ENCODE data around the gene KAT8.

The KAT8 gene

GRCh38 chr16:31108794-31109558, 8.5 kb upstream of the KAT8 start:
- DNase-seq: no peak

- DNase-seq: no peak
Measured at GRCh38 chr16:31109622-31110021, 7.8 kb upstream of the KAT8 start.

- DNase-seq: no peak
Measured at GRCh38 chr16:31110106-31111034, 7.1 kb upstream of the KAT8 start.

- no peak for DNase-seq
Measured at GRCh38 chr16:31111881-31112466, 5.5 kb upstream of the KAT8 start.

GRCh38 chr16:31112711-31113110, 4.8 kb upstream of the KAT8 start:
- no peak for DNase-seq

- DNase-seq: no peak
Measured at GRCh38 chr16:31113121-31114120, 4.0 kb upstream of the KAT8 start.

- no peak for DNase-seq
Measured at GRCh38 chr16:31114468-31114867, 3.0 kb upstream of the KAT8 start.

GRCh38 chr16:31118223-31119155, 1.0 kb downstream of the KAT8 start:
- no peak for DNase-seq

- DNase-seq: no peak
Measured at GRCh38 chr16:31120129-31120528, 2.7 kb downstream of the KAT8 start.

- DNase-seq: no peak
Measured at GRCh38 chr16:31125844-31126243, 8.4 kb downstream of the KAT8 start.

- no peak for DNase-seq
Measured at GRCh38 chr16:31127182-31127581, 9.7 kb downstream of the KAT8 start.

GRCh38 chr16:31128711-31129567, 11.5 kb downstream of the KAT8 start:
- no peak for DNase-seq

GRCh38 chr16:31129568-31130335, 12.3 kb downstream of the KAT8 start:
- no peak for DNase-seq

- DNase-seq: no peak
Measured at GRCh38 chr16:31130336-31130891, 12.9 kb downstream of the KAT8 start.

GRCh38 chr16:31130899-31131298, 13.4 kb downstream of the KAT8 start:
- no peak for DNase-seq

GRCh38 chr16:31131416-31131815, 14.0 kb downstream of the KAT8 start:
- DNase-seq: no peak

GRCh38 chr16:31131841-31132271, 14.4 kb downstream of the KAT8 start:
- no peak for DNase-seq

GRCh38 chr16:31132303-31132979, 15.0 kb downstream of the KAT8 start:
- no peak for DNase-seq

Data from T1000 (cell line).